HuH-7 (cell line): Measurements from ENCODE around the gene SLC24A2.

Experiments
- DNase-seq: peaks from one replicate; pipeline ENCODE4 v3.0.0; 2011; ENCODE audit warnings: low spot score

The SLC24A2 gene

DNA sequence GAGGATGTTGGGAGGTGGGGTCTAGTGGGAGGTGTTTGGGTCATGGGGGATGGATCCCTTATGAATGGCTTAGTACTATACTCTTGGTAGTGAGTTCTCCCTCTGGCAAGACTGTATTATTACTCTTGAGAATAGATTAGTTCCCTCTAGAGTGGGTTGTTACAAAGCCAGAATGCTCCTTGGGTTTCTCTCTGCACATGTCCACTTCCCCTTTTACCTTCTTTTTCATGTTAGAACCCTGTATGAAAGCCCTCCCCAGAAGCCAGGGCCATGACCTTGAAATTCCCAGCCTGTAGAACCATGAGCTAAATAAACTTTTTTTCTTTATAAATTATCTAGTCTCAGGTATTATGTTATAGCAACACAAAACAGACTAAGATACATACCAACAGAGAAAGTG, 31.1 kb downstream of the SLC24A2 start:
- DNase-seq, result no peak

DNA sequence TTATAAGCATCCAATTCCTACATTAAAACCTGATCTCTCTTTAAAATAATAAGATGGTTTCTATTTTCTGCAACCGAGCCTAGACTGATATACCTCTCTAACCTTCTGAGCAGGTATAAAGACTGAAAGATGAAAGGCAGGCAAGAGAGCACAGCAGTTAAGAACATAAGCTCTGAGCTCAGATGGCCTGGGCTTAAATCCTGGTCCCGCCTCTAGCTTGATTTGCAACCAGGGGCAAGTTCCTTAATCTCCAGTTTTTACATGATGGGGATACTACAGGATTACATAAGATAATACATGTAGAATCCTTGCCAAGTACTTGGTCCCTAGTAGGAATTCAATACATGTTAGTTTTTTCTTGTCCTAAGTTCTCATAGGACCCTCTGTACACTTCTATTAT, 33.9 kb downstream of the SLC24A2 start:
- no peak for DNase-seq

DNA sequence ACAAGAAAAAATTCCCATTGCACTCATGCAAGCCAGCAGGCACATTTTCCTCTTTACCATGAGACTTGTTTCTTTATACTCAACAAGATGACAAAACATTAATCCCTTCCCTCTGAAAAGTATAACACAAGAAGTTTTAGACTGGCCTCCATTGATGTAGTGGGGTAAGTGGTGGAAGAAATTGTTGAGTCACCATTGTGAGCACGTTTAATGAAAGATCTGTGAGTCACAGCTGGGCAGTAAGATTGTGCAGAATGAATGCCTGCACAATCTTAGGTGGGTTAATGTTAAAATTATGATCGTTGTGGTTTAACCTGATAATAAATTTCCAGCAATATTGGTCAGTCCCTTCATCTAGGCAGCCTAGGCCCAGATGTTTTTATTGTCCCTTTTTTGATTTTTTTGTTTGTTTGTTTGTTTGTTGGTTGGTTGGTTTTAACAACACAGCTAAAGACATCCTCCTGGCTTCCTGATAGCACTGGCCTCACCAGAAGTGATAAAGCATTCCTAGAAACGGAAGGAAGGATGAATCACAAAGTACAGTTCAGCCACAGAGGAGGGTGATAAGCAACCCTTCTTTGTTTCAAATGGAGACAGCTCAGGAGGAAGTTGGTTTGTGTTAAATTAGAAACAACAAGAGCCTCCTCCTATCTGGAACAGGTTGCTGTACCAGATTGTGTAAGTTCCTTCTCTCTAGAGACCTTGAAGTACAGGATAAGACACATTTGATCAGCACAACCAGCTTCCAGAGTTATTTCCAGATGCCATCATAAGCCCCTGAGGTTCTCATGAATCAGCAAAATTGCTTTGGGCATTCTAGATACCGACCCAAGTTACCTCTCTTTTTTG, 40.3 kb downstream of the SLC24A2 start:
- DNase-seq, result no peak

DNA sequence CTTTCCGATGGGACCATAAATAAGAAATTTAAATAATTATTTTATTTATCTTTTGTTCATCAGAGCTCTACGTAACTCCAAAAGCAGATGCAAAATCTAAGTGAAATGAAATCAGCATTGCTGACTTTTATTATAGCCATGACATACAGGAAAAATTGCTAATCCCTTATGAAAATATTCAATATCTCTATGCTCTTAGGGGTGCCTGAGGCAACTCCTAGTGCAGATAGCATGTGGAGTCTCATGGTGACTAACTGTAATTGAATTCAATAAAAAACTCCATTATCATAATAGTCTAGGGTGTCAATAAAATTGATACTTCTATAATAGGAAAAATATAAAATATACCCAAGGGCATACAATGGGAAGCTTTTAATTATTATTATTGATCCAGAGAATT, 42.6 kb downstream of the SLC24A2 start:
- no peak for DNase-seq

DNA sequence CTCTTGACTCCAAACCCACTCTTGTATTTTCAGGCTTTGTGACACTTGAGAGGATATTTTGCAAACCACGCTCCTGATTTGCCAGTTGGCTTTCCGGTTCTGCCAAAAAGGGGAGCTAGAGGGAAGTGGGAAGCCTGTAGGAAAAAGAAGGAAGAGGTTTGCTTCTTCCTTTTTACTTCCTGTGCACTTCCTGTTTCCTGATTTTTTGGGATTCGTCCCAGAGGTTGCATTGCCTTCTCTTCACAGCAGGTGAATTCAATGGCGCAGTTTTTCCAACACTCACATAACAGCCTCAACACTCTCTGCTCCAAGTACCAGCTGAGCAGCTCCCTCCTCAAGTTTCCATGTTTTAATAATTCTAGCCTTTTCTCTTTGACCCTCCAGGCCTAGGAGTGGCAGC, 47.7 kb downstream of the SLC24A2 start:
- no peak for DNase-seq
